GM12878 (cell line): ENCODE data around the gene HNRNPAB. TPM values are rescaled to one million over a fixed set of nuclear protein-coding genes. Genes with fewer than 3 reads are reported as not detected.

Experiments used
- ATAC-seq: fragments of 200-7000 bp; cut with Tn5 transposase; 3 replicates; pipeline ENCODE4 v1.9.1; 2020; ENCODE audit warnings: mild to moderate bottlenecking, moderate library complexity
- BruUV-seq: library from RNA; stranded (reverse); fragments of 400-500 nt; replicated peaks from 2 replicates; lab custom pipeline; 2021; lab: Mats Ljungman, UMichigan
- CTCF ChIA-PET: fragments of 300-600 bp; sonication (Branson Sonifier 250); formaldehyde crosslinking; extraction: SDS; loops from one replicate; lab custom pipeline; 2021; ENCODE audit warnings: inconsistent platforms; lab: Yijun Ruan, JAX
- POLR2A ChIA-PET: fragments of 350-600 bp; formaldehyde crosslinking; extraction: SDS; loops from one replicate; lab custom pipeline; 2021; ENCODE audit warnings: inconsistent platforms; lab: Charles Lee
- RAD21 ChIA-PET: fragments of 300-600 bp; sonication (Branson Sonifier 250); formaldehyde crosslinking; loops from one replicate; lab custom pipeline; 2023; ENCODE audit warnings: antibody characterized with exemption; ENCODE audit not compliant: unreplicated experiment; lab: Charles Lee
- SMC1A ChIA-PET: fragments of 300-600 bp; sonication (Branson Sonifier 250); formaldehyde crosslinking; loops from one replicate; lab custom pipeline; 2023; ENCODE audit not compliant: unreplicated experiment, uncharacterized antibody; lab: Charles Lee
- DNase-seq: peaks from one replicate; pipeline ENCODE4 v3.0.0-alpha.2; 2011; ENCODE audit warnings: low read depth, low spot score
- FAIRE-seq: peaks from 3 replicates; lab custom pipeline; 2011; peaks lifted over from hg19 to GRCh38; lab: Jason Lieb, UNC
- H2AFZ ChIP-seq: 2 replicates; pipeline ENCODE4 v1.6.0; 2011; ENCODE audit warnings: low read depth, low read length, control low read depth; ENCODE audit not compliant: control insufficient read depth
- H3K27ac ChIP-seq: 2 replicates; pipeline ENCODE4 v1.5.1; 2011; ENCODE audit warnings: control low read depth; ENCODE audit not compliant: control insufficient read depth, insufficient read depth
- H3K27me3 ChIP-seq, 2 experiments: replicated peaks in 1 of 2; 2 replicates each; pipeline versions ENCODE4 v1.6.0 to v1.6.1; 2011; ENCODE audit warnings: low read length in 1 of 2; ENCODE audit not compliant: control insufficient read depth in 2 of 2, insufficient read depth in 2 of 2
- H3K36me3 ChIP-seq, 2 experiments: 2 replicates each; pipeline ENCODE4 v1.5.1; 2011; ENCODE audit warnings: low read length in 1 of 2; ENCODE audit not compliant: control insufficient read depth in 2 of 2, insufficient read depth in 2 of 2
- H3K4me1 ChIP-seq: 2 replicates; pipeline ENCODE4 v1.6.1; 2011; ENCODE audit warnings: mild to moderate bottlenecking, low read length, moderate library complexity, mixed read lengths; ENCODE audit not compliant: control insufficient read depth, insufficient read depth
- H3K4me2 ChIP-seq: 2 replicates; pipeline ENCODE4 v1.6.0; 2011; ENCODE audit warnings: control low read depth; ENCODE audit not compliant: control insufficient read depth, insufficient read depth
- H3K4me3 ChIP-seq: fragments of 200-600 bp; sonication (generic); 2 replicates; pipeline ENCODE4 v1.5.1; 2016
- H3K79me2 ChIP-seq: 2 replicates; pipeline ENCODE4 v1.6.0; 2011; ENCODE audit warnings: low read length; ENCODE audit not compliant: control insufficient read depth, insufficient read depth
- H3K9ac ChIP-seq: 2 replicates; pipeline ENCODE4 v1.8.0; 2011; ENCODE audit warnings: low read length, control low read depth, mixed read lengths; ENCODE audit not compliant: control insufficient read depth, insufficient read depth
- H3K9me3 ChIP-seq: replicated peaks from 3 replicates; pipeline ENCODE4 v1.5.1; 2011; ENCODE audit warnings: mild to moderate bottlenecking, low read length; ENCODE audit not compliant: control insufficient read depth, insufficient read depth
- H4K20me1 ChIP-seq: 2 replicates; pipeline ENCODE4 v1.6.0; 2011; ENCODE audit not compliant: control insufficient read depth, insufficient read depth
- BHLHE40 ChIP-seq, 2 experiments: fragments of 450-650 bp in 1 of 2; IDR thresholded peaks; 2 replicates each; pipeline ENCODE4 v1.6.1; 2011 to 2017; ENCODE audit warnings: low read depth in 2 of 2, borderline replicate concordance in 1 of 2, improper control_type of control experiment in 1 of 2, low read length in 1 of 2, mild to moderate bottlenecking in 1 of 2
- BRCA1 ChIP-seq: IDR thresholded peaks from 2 replicates; pipeline ENCODE4 v1.6.1; 2011; ENCODE audit warnings: low read depth, low read length, improper control_type of control experiment
- CBX5 ChIP-seq: sonication (generic); IDR thresholded peaks from 2 replicates; pipeline ENCODE4 v1.6.1; 2016; ENCODE audit warnings: low read depth, moderate library complexity, mild to moderate bottlenecking, inconsistent platforms
- CREM ChIP-seq: IDR thresholded peaks from 2 replicates; pipeline ENCODE4 v1.6.1; 2014; ENCODE audit warnings: antibody characterized with exemption, low read depth
- CTCF ChIP-seq, 3 experiments: IDR thresholded peaks in 2 of 3; conservative IDR thresholded peaks in 1 of 3; 2 replicates each; pipeline ENCODE4 v1.5.1; 2011; ENCODE audit warnings: low read depth in 3 of 3, low read length in 3 of 3, mild to moderate bottlenecking in 3 of 3, control low read depth in 2 of 3, moderate library complexity in 2 of 3, inconsistent platforms in 1 of 3, mixed read lengths in 1 of 3; ENCODE audit not compliant: control insufficient read depth in 2 of 3, insufficient read depth in 1 of 3; ENCODE audit errors: extremely low read depth in 1 of 3
- HCFC1 ChIP-seq: fragments of 150-350 bp; IDR thresholded peaks from 2 replicates; pipeline ENCODE4 v1.6.1; 2014; ENCODE audit warnings: low read length
- IKZF2 ChIP-seq, 2 experiments: fragments of 450-650 bp; IDR thresholded peaks; 2 replicates each; pipeline ENCODE4 v1.6.1; 2017; ENCODE audit warnings: mild to moderate bottlenecking in 2 of 2, moderate library complexity in 2 of 2
- IRF3 ChIP-seq: fragments of 450-650 bp; IDR thresholded peaks from 2 replicates; pipeline ENCODE4 v1.6.1; 2014; ENCODE audit warnings: mild to moderate bottlenecking
- MTA3 ChIP-seq: IDR thresholded peaks from 2 replicates; pipeline ENCODE4 v1.6.1; 2012; ENCODE audit warnings: low read length, inconsistent platforms, borderline replicate concordance
- POLR2AphosphoS5 ChIP-seq: IDR thresholded peaks from 2 replicates; pipeline ENCODE4 v1.6.1; 2011; ENCODE audit warnings: mild to moderate bottlenecking, low read length, inconsistent platforms
- RCOR1 ChIP-seq: conservative IDR thresholded peaks from 2 replicates; pipeline ENCODE4 v1.6.1; 2012; ENCODE audit warnings: low read depth, low read length, improper control_type of control experiment
- SIX5 ChIP-seq: IDR thresholded peaks from 2 replicates; pipeline ENCODE4 v1.6.1; 2011; ENCODE audit warnings: mild to moderate bottlenecking, low read depth, low read length, moderate library complexity; ENCODE audit not compliant: severe bottlenecking
- SMARCA5 ChIP-seq: fragments of 450-650 bp; IDR thresholded peaks from 2 replicates; pipeline ENCODE4 v1.6.1; 2017; ENCODE audit warnings: mild to moderate bottlenecking
- TAF1 ChIP-seq: IDR thresholded peaks from 2 replicates; pipeline ENCODE4 v1.6.1; 2011; ENCODE audit warnings: mild to moderate bottlenecking, low read depth, low read length, borderline replicate concordance
- ZBTB33 ChIP-seq: fragments of 450-650 bp; IDR thresholded peaks from 2 replicates; pipeline ENCODE4 v1.6.1; 2017; ENCODE audit warnings: mild to moderate bottlenecking
- WGBS: methylation state at CpG from one replicate; pipeline ENCODE4 v1.1.6; 2016; ENCODE audit warnings: low lambda C conversion rate; ENCODE audit not compliant: insufficient replicate concordance, insufficient coverage; ENCODE audit errors: missing lambda C conversion rate; 5-methylcytosine and 5-hydroxymethylcytosine counted together
- in situ Hi-C: fragments of 300-500 bp; cut with MboI; formaldehyde crosslinking; loops from 9 replicates; pipeline ENCODE4 v1.14.3; 2018; ENCODE audit warnings: mixed read lengths
- intact Hi-C: fragments of 100-400 bp; cut with micrococcal nuclease; formaldehyde crosslinking; loops from one replicate; pipeline ENCODE4 v1.14.2; 2022; ENCODE audit not compliant: unreplicated experiment
- polyA plus RNA-seq, 11 experiments: library from polyadenylated mRNA; depleted of rRNA in 4 of 11; unstranded in 6 of 11; stranded (reverse) in 5 of 11; fragments of >200 nt; fragmentation: Nextera tagmentation in 4 of 11; fragmentation: Illumina TruSeq in 1 of 11; extraction: Ambion mirVana in 4 of 11; extraction: Trizol in 1 of 11; gene quantifications; 1 replicate in 1 of 11; 2 replicates in 10 of 11; pipeline versions ENCODE4 v1.2.1 to v1.2.3, GENCODE V29; 2011 to 2016; ENCODE audit warnings: inconsistent platforms in 2 of 11, missing spikeins in 2 of 11, low read depth in 1 of 11
- total RNA-seq, 4 experiments: library from RNA; depleted of rRNA in 3 of 4; stranded (reverse); fragments of >200 nt in 3 of 4; fragmentation: Illumina TruSeq in 1 of 4; extraction: Trizol in 1 of 4; gene quantifications; 2 replicates each; pipeline versions ENCODE4 v1.2.1 to v1.2.3, GENCODE V29; 2013 to 2021

The HNRNPAB gene
- total and polyA plus RNA-seq, 10 of the 15 experiments (the other 5 are each of a cell fraction or from before 2014, with no cell fraction given) = 42.3 to 330 (median 230) TPM

GRCh38 chr5:178246624-178247279 is 42.4 kb downstream of the HNRNPAB start:
- no peak for ATAC-seq
- no peak for DNase-seq
- Histone ChIP-seq H3K4me1 (peaks cover 13% of the 10 kb centered on the region), H3K9me3 (no peaks in the 10 kb centered on the region), H3K79me2 (no peaks in the 10 kb centered on the region), H3K27ac (no peak overlapping the region), H3K36me3 (no peaks in the 10 kb centered on the region), H3K4me3 (no peak overlapping the region), H4K20me1 (no peaks in the 10 kb centered on the region), H3K27me3 (no peaks in the 10 kb centered on the region), H3K9ac (no peak overlapping the region), H2AFZ (no peak overlapping the region), H3K4me2 (no peak overlapping the region)
- 48% methylated on average over 13 of the region's 15 CpGs for WGBS
- intact Hi-C loops = no loop called here
- POLR2A ChIA-PET = no interaction called here
- CTCF ChIA-PET = no interaction called here
- SMC1A ChIA-PET = no interaction called here
- in situ Hi-C loops = no loop called here
- TF ChIP-seq POLR2AphosphoS5 = no peak
- TF ChIP-seq HCFC1 = no peak
- TF ChIP-seq ZBTB33 = no peak
- no peak for TF ChIP-seq MTA3
- TF ChIP-seq RCOR1 = no peak
- no peak for TF ChIP-seq CREM
- no peak for TF ChIP-seq BHLHE40 (IDR thresholded peaks at IDR 0.05; ENCODE audit: borderline replicate concordance in 1 of 2, low read depth in 2 of 2, low read length in 1 of 2)
- no peak for TF ChIP-seq CTCF (IDR thresholded peaks at IDR 0.05 in 2 of 3, conservative IDR thresholded peaks at IDR 0.05 in 1 of 3; ENCODE audit: control insufficient read depth in 2 of 3, extremely low read depth in 1 of 3, insufficient read depth in 1 of 3, low read depth in 3 of 3, low read length in 3 of 3)
- no peak for TF ChIP-seq SMARCA5
- no peak for TF ChIP-seq BRCA1
- no peak for TF ChIP-seq SIX5
- no peak for TF ChIP-seq CBX5
- no peak for TF ChIP-seq IKZF2 (IDR thresholded peaks at IDR 0.05)
- no peak for TF ChIP-seq TAF1
- no peak for TF ChIP-seq IRF3
- RAD21 ChIA-PET = no interaction called here
- no peak for FAIRE-seq
- no TSS peak for BruUV-seq
